H9 (cell line): ENCODE measurements around the gene ASGR2. TPM values are rescaled to one million over a fixed set of nuclear protein-coding genes. Genes with fewer than 3 reads are reported as not detected.

Experiments used
- DNase-seq: peaks from one replicate; pipeline ENCODE4 v3.0.0-alpha.2; 2017
- H2AFZ ChIP-seq: one replicate; pipeline ENCODE4 v1.6.1; 2013; ENCODE audit warnings: mild to moderate bottlenecking, low read length, control low read depth, moderate library complexity
- H2AK5ac ChIP-seq: 2 replicates; pipeline ENCODE4 v1.6.1; 2013; ENCODE audit warnings: low read length, control low read depth, mixed read lengths; ENCODE audit not compliant: insufficient read length
- H2BK120ac ChIP-seq: one replicate; pipeline ENCODE4 v1.6.1; 2013; ENCODE audit warnings: low read depth, mild to moderate bottlenecking, low read length, control low read depth, inconsistent platforms; ENCODE audit not compliant: poor library complexity, severe bottlenecking
- H2BK12ac ChIP-seq: 2 replicates; pipeline ENCODE4 v1.6.1; 2013; ENCODE audit warnings: low read length, control low read depth, mixed read lengths, low read depth; ENCODE audit not compliant: insufficient read length
- H2BK15ac ChIP-seq: 2 replicates; pipeline ENCODE4 v1.6.1; 2013; ENCODE audit warnings: low read depth, low read length, control low read depth
- H2BK20ac ChIP-seq: one replicate; pipeline ENCODE4 v1.6.1; 2013; ENCODE audit warnings: low read depth, mild to moderate bottlenecking, low read length, control low read depth, inconsistent platforms; ENCODE audit not compliant: poor library complexity, severe bottlenecking
- H2BK5ac ChIP-seq: 2 replicates; pipeline ENCODE4 v1.6.1; 2013; ENCODE audit warnings: low read length, control low read depth, mixed read lengths; ENCODE audit not compliant: insufficient read length
- H3K14ac ChIP-seq: 2 replicates; pipeline ENCODE4 v1.6.1; 2013; ENCODE audit warnings: low read length, control low read depth; ENCODE audit not compliant: insufficient read depth
- H3K18ac ChIP-seq: 2 replicates; pipeline ENCODE4 v1.6.1; 2013; ENCODE audit warnings: low read depth, mild to moderate bottlenecking, mixed read lengths, low read length, control low read depth; ENCODE audit not compliant: insufficient read length
- H3K23ac ChIP-seq: 2 replicates; pipeline ENCODE4 v1.6.1; 2013; ENCODE audit warnings: low read length, control low read depth, mixed read lengths, low read depth; ENCODE audit not compliant: insufficient read length
- H3K23me2 ChIP-seq: 2 replicates; pipeline ENCODE4 v1.6.1; 2013; ENCODE audit warnings: low read depth, mild to moderate bottlenecking, mixed read lengths, low read length, control low read depth; ENCODE audit not compliant: insufficient read length, poor library complexity, severe bottlenecking
- H3K27ac ChIP-seq: 2 replicates; pipeline ENCODE4 v1.5.1; 2013; ENCODE audit warnings: low read length, control low read depth, mixed read lengths, low read depth; ENCODE audit not compliant: insufficient read length
- H3K27me3 ChIP-seq: 2 replicates; pipeline ENCODE4 v1.6.1; 2013; ENCODE audit warnings: low read length, control low read depth, inconsistent platforms; ENCODE audit not compliant: insufficient read depth
- H3K4ac ChIP-seq: 2 replicates; pipeline ENCODE4 v1.6.1; 2013; ENCODE audit warnings: low read depth, mild to moderate bottlenecking, control low read depth, inconsistent platforms, low read length, moderate library complexity
- H3K4me1 ChIP-seq: 2 replicates; pipeline ENCODE4 v1.6.1; 2013; ENCODE audit warnings: low read length, control low read depth, inconsistent platforms; ENCODE audit not compliant: insufficient read depth
- H3K4me2 ChIP-seq: 2 replicates; pipeline ENCODE4 v1.6.1; 2013; ENCODE audit warnings: low read length, control low read depth, mixed read lengths; ENCODE audit not compliant: insufficient read length, insufficient read depth
- H3K56ac ChIP-seq: 2 replicates; pipeline ENCODE4 v1.6.1; 2013; ENCODE audit warnings: low read depth, mild to moderate bottlenecking, mixed read lengths, low read length, control low read depth; ENCODE audit not compliant: insufficient read length
- H3K79me1 ChIP-seq: 2 replicates; pipeline ENCODE4 v1.6.1; 2013; ENCODE audit warnings: low read depth, mild to moderate bottlenecking, moderate library complexity, low read length, control low read depth, inconsistent platforms; ENCODE audit not compliant: insufficient read depth, poor library complexity, severe bottlenecking
- H3K79me2 ChIP-seq: 2 replicates; pipeline ENCODE4 v1.6.1; 2013; ENCODE audit warnings: low read length, control low read depth, inconsistent platforms; ENCODE audit not compliant: insufficient read depth
- H3K9ac ChIP-seq: 2 replicates; pipeline ENCODE4 v1.6.1; 2013; ENCODE audit warnings: low read length, control low read depth, mixed read lengths; ENCODE audit not compliant: insufficient read length; ENCODE audit errors: extremely low read depth
- H3K9me3 ChIP-seq: one replicate; pipeline ENCODE4 v1.6.1; 2013; ENCODE audit warnings: low read depth, low read length, inconsistent platforms; ENCODE audit not compliant: control insufficient read depth
- H3T11ph ChIP-seq: one replicate; pipeline ENCODE4 v1.6.1; 2013; ENCODE audit warnings: mild to moderate bottlenecking, low read length, control low read depth, inconsistent platforms
- H4K20me1 ChIP-seq: one replicate; pipeline ENCODE4 v1.6.1; 2013; ENCODE audit not compliant: control insufficient read depth, insufficient read length, insufficient read depth
- H4K5ac ChIP-seq: 2 replicates; pipeline ENCODE4 v1.6.1; 2013; ENCODE audit warnings: low read depth, mild to moderate bottlenecking, mixed read lengths, low read length, control low read depth; ENCODE audit not compliant: insufficient read length
- H4K8ac ChIP-seq: replicated peaks from 2 replicates; pipeline ENCODE4 v1.6.1; 2013; ENCODE audit warnings: low read length, control low read depth, mixed read lengths, low read depth; ENCODE audit not compliant: insufficient read length
- H4K91ac ChIP-seq: 2 replicates; pipeline ENCODE4 v1.6.1; 2013; ENCODE audit warnings: low read depth, mild to moderate bottlenecking, moderate library complexity, mixed read lengths, low read length, control low read depth; ENCODE audit not compliant: insufficient read length
- H3K27ac Mint-ChIP-seq, 3 experiments: 2 replicates in 2 of 3; 3 replicates in 1 of 3; pipeline ENCODE4 v1.8.0; 2020 to 2021; ENCODE audit warnings: mixed read lengths in 3 of 3, mild to moderate bottlenecking in 1 of 3, moderate library complexity in 1 of 3
- H3K27me3 Mint-ChIP-seq: 2 replicates; pipeline ENCODE4 v1.8.0; 2021; ENCODE audit warnings: low read depth, mild to moderate bottlenecking, moderate library complexity, mixed read lengths
- H3K36me3 Mint-ChIP-seq, 3 experiments: 2 replicates in 2 of 3; 3 replicates in 1 of 3; pipeline ENCODE4 v1.8.0; 2020 to 2021; ENCODE audit warnings: low read depth in 3 of 3, mixed read lengths in 3 of 3; ENCODE audit not compliant: insufficient read depth in 1 of 3
- H3K4me1 Mint-ChIP-seq, 2 experiments: 2 replicates each; pipeline ENCODE4 v1.8.0; 2020; ENCODE audit warnings: mixed read lengths in 2 of 2
- H3K4me3 Mint-ChIP-seq, 2 experiments: 2 replicates in 1 of 2; 3 replicates in 1 of 2; pipeline ENCODE4 v1.8.0; 2020 to 2021; ENCODE audit warnings: mild to moderate bottlenecking in 2 of 2, mixed read lengths in 2 of 2, moderate library complexity in 1 of 2
- H3K9me3 Mint-ChIP-seq, 2 experiments: 2 replicates in 1 of 2; 3 replicates in 1 of 2; pipeline ENCODE4 v1.8.0; 2020; ENCODE audit warnings: mild to moderate bottlenecking in 2 of 2, mixed read lengths in 2 of 2, moderate library complexity in 1 of 2
- WGBS: extraction: QIAGEN DNeasy Blood & Tissue Kit; methylation state at CpG from one replicate; pipeline ENCODE4 v1.1.7; 2013; ENCODE audit warnings: missing lambda C conversion rate, low lambda C conversion rate, mixed read lengths; ENCODE audit not compliant: insufficient read length; ENCODE audit errors: extremely low coverage; 5-methylcytosine and 5-hydroxymethylcytosine counted together
- total RNA-seq: library from RNA; stranded (reverse); gene quantifications from 2 replicates; pipeline ENCODE4 v1.2.1, GENCODE V29; 2021
- TF ChIP-seq, protein P1 (sequence below): fragments of 200-600 bp; sonication (generic); conservative IDR thresholded peaks from 3 replicates; pipeline ENCODE4 v1.8.0; 2021; ENCODE audit warnings: antibody characterized with exemption, mild to moderate bottlenecking

ASGR2 gene
- total RNA-seq, 1 experiment from 2014 or later: not detected

DNA sequence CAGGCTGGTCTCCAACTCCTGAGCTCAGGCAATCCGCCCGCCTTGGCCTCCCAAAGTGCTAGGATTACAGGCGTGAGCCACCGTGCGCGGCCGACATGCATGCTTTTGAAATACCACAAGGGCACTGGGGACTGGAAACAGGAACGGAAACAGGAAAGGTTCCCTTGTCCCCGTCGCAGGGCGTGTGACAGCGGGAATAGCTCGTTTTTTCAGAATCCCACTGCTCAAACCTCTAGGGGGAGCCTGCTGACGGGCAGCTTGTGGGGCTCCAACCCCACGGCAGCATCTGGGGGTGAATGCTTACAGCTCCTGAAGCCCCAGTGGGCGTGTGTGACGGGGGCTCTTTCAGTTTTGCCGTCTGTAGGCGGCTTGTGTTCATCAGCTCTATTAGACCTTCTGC is 18.8 kb upstream of the ASGR2 start:
- Histone ChIP-seq H3K23me2 (peaks cover 3% of the 10 kb centered on the region), H2BK20ac (no peak overlapping the region), H3K79me2 (no peaks in the 10 kb centered on the region), H3K23ac (no peak overlapping the region), H2BK5ac (no peak overlapping the region), H3K4me1 (peaks cover 2% of the 10 kb centered on the region; the same call in 1 of the 2 replicates), H3K14ac (peak overlapping the region; percentile 82), H2BK15ac (no peak overlapping the region), H3K27ac (no peak overlapping the region), H3K9ac (no peak overlapping the region), H3K56ac (no peak overlapping the region), H3K27me3 (no peaks in the 10 kb centered on the region), H4K91ac (no peak overlapping the region), H2AK5ac (no peak overlapping the region), H2BK120ac (no peak overlapping the region), H3K18ac (peak overlapping the region; percentile 72), H3T11ph (no peak overlapping the region), H4K8ac (no peak overlapping the region), H3K4ac (no peak overlapping the region; the same call in 1 of the 2 replicates), H2AFZ (no peak overlapping the region), H4K5ac (no peak overlapping the region), H3K9me3 (no peaks in the 10 kb centered on the region), H2BK12ac (no peak overlapping the region), H3K4me2 (peak overlapping the region; percentile 30), H4K20me1 (no peaks in the 10 kb centered on the region), H3K79me1 (no peaks in the 10 kb centered on the region)
- TF ChIP-seq, protein P1, sequence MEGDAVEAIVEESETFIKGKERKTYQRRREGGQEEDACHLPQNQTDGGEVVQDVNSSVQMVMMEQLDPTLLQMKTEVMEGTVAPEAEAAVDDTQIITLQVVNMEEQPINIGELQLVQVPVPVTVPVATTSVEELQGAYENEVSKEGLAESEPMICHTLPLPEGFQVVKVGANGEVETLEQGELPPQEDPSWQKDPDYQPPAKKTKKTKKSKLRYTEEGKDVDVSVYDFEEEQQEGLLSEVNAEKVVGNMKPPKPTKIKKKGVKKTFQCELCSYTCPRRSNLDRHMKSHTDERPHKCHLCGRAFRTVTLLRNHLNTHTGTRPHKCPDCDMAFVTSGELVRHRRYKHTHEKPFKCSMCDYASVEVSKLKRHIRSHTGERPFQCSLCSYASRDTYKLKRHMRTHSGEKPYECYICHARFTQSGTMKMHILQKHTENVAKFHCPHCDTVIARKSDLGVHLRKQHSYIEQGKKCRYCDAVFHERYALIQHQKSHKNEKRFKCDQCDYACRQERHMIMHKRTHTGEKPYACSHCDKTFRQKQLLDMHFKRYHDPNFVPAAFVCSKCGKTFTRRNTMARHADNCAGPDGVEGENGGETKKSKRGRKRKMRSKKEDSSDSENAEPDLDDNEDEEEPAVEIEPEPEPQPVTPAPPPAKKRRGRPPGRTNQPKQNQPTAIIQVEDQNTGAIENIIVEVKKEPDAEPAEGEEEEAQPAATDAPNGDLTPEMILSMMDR: peak; percentile 63
- Mint-ChIP-seq H3K9me3 (no peaks in the 10 kb centered on the region; a peak in 1 of 5 replicates), H3K27me3 (peaks cover 71% of the 10 kb centered on the region), H3K27ac (peak overlapping the region in 2 of 3 experiments; percentile 77 to 99; a peak in 4 of 7 replicates), H3K36me3 (no peaks in the 10 kb centered on the region), H3K4me3 (peak overlapping the region; percentile 57 to 70), H3K4me1 (peaks cover 32 to 50% of the 10 kb centered on the region in 2 experiments)
- DNase-seq: peak; percentile 89
- no CpG with 5 or more reads among the region's 19 CpGs for WGBS
